GM18867 (cell line): ENCODE results near the gene HDAC9.
"Not testable (repeated sequence)": the region's sequence is repeated elsewhere in the genome, so short reads cannot be mapped to it uniquely, and the experiment has no call there.

Experiments used
- ATAC-seq: cut with Tn5 transposase; IDR thresholded peaks from one replicate; pipeline ENCODE4 v1.9.1; 2021; ENCODE audit warnings: mild to moderate bottlenecking, moderate library complexity; ENCODE audit not compliant: unreplicated experiment

The HDAC9 gene

DNA sequence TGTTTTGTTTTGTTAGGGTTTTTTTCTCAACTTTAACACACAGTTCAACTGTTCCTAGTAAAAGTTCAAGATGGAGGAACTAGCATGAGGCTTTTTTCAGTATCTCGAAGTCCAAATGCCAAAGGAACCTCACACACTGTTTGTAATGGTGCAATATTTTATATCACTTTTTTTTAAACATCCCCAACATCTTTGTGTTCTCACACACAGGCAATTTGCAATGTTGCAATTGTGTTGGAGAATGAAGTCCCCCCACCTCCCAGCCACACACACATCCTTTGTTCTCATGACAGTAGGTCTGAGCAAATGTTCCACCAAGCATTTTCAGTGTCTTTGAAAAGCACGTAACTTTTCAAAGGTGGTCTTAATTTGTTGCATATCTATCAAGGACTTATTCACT is 501.0 kb downstream of the HDAC9 start:
- no peak for ATAC-seq

GRCh38 chr7:18997477-18998150 is 502.1 kb downstream of the HDAC9 start:
- ATAC-seq = no peak

DNA sequence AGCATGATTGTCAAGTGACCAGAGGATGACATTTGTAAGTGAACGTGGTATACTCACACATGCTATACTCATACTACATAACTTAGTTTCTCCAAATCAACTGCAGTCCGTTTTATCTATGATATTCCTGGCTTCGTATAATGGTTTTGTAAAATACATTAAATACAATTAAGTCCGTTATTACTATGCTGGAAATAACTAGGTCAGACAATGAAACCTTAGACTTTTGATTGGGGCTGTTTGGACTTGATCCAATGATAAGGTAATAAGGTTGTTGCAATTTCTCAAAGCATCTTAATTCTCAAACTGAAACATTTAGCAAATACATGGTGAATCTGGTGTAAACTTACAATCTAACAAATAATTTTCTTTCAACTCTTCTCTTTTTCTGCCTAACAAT is 504.9 kb downstream of the HDAC9 start:
- no peak for ATAC-seq

DNA sequence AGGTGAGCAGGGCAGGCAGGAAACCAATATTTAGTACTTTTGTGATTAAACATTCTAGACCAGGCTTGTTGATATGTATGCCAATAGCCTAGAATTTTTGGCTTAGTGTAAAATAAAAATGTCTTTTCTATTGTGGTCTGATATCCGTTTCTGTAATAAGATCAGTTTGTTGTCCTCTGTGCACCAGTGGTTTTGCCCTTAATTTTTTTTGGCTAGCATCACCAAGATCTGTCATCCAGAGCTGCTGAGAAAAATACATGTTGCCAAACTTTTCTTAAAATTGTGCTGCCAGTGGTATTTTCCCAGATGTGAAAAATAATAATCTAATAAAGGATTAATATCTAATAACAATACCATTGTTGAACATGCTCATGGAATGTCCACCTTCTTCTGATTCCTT is 506.3 kb downstream of the HDAC9 start:
- ATAC-seq = no peak

DNA sequence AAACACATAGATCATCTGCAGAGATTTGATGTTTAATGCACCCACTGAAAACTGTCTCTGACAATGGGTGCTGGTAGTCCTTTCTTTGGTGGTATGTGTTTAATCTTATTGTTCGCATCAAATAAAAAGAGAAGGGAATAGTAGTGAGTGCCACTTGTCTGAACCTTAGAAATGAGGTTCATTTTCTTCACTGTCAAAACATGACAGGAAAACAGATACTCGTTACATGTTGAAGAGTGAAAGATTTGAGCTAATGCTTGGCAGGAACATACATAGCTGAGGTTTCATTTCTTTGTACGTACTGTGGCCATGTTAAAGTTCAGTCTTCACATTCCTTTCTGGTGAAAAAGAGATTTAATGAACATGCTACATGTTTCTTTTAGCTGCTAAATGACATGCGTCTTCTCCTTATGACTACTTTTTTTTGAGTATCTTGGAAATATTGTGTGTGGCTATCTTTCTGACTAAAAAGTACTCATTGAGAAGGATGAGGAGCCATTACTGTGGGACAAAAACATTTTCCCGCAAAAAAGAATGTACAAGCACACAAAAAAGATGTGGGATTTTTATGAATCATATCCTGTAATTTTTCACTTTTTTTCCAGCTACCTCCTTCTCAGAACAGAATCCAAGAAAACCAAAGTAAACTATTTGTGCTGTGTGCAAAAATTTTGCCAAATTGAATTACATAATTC is 513.8 kb downstream of the HDAC9 start:
- ATAC-seq = no peak

- ATAC-seq = no peak
Observed at GRCh38 chr7:19009936-19010280, 514.4 kb downstream of the HDAC9 start.

GRCh38 chr7:19011212-19011611 is 515.7 kb downstream of the HDAC9 start:
- no peak for ATAC-seq

DNA sequence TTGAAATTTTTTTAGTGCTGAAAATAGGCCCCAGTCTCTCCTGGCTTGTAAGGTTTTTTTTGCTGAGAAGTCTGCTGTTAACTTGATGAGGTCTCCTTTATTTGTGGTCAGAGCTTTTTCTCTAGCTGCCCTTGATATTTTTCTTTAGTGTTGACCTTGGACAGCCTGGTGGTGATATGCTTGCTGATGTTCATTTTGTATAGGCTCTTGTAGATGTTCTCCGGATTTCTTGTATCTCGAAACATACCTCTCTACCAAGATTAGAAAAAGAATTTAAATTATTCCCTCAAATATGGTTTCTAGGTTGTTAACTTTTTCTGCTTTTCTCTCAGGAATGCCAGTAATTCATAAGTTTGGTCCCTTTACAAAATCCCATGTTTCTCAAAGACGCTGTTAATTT is 519.5 kb downstream of the HDAC9 start:
- ATAC-seq = no peak

DNA sequence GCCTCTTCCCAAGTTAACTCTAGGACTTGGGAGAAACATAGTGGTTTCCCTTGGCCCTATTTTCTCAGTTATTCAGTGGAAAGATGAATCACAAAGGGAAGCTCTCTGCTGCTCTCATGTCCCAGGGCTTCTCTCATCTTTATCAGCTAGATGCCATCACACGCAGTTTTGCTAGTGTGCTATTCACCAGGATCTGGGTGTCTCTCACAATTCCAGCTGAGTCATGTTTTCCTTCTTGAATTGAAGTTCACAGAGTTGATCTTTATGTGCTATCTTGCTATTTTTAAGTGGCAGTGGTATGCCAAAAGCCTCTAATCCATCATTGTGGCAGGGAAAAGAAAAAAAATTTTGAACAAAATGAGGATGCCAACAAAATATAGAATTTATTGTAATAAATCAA is 520.6 kb downstream of the HDAC9 start:
- ATAC-seq = no peak

GRCh38 chr7:19017374-19017773 is 521.8 kb downstream of the HDAC9 start:
- ATAC-seq = no peak

DNA sequence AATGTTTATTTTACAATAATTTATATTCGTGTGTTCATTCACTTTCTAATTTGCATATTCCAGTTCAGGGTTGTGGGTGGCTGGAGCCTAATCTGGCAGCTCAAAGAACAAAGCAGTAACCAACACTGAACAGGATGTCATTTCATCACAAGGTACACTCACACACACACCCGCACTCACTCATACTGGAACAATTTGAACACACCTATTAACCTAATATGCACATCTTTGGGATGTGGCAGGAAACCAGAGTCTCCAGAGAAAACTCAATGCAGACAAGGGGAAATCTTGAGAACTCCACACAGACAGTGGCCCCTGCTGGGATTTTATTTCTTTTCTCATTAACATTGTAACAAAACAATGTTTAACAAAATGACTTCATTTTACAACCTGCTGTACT is 524.5 kb downstream of the HDAC9 start:
- ATAC-seq = no peak

DNA sequence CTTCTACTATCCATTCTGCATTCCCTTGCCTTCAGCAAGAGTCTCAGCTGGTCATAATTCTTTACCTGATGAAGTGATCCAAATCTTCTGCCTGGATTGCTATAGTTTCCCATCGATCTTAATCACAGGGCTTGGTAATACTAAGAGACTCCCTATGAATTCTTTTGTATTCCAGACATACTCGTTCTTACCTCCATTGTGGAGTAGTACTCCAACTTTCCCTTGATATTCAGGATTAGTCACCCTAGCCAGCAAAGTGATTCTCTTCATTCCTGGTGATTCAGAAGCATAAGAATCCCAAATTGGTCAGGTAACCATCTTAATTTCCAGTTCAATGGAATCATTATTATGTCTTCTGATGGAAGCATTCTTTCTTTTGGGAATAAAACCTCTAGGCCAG is 525.2 kb downstream of the HDAC9 start:
- ATAC-seq = no peak

DNA sequence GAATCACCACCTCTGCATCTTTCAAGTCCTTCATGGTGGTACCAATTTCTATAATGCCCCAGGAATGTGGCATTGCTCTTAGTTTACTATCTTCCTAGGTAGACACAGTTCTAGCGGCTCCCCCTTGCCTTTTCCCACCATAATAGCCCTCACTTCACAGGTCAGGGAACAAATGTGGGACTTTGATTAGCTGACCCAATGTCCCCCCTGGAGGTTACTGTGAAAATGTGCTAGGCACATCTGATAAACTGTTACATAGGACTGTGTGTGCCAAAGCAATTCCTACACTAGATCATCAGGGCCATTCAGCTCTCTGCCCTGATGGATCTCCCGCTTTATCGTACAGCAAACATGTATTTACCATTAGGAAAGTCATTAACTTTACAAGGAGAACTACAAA is 527.9 kb downstream of the HDAC9 start:
- no peak for ATAC-seq

DNA sequence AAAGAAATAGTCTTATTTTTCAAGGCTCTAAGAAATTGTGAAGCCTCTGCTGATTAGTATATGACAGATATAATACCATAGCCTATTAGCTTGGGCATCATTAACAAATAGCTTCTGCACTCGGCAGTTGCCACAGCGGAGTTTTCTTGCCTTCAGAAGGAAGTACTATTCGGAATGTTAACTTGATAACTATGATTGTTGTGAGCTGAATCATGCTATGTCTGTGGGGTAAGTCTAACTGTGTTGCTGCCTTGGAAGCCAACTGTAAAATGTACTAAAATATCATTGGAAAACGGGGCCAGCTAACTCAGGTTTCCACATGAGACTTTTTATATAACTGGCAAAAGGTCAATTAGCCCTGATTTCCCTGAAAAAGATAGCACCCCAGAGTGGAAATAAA is 528.7 kb downstream of the HDAC9 start:
- no peak for ATAC-seq

- no peak for ATAC-seq
Observed at GRCh38 chr7:19026888-19027287, 531.3 kb downstream of the HDAC9 start.

- no peak for ATAC-seq
Observed at GRCh38 chr7:19030281-19030680, 534.7 kb downstream of the HDAC9 start.

DNA sequence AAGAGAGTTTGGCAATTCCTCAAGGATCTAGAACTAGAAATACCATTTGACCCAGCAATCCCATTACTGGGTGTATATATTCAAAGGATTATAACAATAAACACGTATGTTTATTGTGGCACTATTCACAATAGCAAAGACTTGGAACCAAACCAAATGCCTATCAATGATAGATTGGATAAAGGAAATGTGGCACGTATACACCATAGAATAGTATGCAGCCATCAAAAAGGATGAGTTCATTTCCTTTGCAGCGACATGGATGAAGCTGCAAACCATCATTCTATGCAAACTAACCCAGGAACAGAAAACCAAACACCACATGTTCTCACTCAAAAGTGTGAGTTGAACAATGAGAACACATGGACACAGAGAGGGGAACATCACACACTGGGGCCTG is 537.4 kb downstream of the HDAC9 start:
- ATAC-seq = not testable (repeated sequence)

DNA sequence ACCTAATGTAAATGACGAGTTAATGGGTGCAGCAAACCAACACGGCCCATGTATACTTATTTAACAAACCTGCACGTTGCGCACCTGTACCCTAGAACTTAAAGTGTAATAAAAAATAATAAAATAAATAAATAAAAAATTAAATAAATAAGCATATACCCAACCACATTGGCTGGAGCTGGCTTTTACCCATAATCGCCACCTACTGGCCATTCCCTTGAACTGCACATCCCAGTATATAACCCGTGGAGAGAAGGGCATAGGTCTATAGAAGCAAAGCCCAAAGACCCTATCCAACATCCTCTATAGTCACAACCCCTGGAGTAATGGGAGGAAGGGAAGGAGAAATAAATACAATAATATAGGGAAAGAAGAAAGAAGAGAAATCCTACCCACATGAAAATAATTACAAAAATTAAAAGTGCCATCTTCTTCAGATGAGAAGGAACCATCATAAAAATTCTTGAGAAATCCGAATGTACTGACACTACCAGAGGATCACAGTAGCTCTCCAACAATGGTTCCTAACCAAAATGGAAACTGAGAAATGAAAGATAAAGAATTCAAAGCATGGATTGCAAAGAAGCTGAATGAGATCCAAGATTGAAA is 556.3 kb downstream of the HDAC9 start:
- peak; percentile 87 for ATAC-seq
